Endometrial microvascular endothelial cells (primary cell): ENCODE measurements around the gene PRPS2. TPM values are rescaled to one million over a fixed set of nuclear protein-coding genes. Genes with fewer than 3 reads are reported as not detected.

Experiments
- in situ Hi-C: cut with HindIII; loops from 2 replicates; pipeline ENCODE4 v1.10.0; 2017; ENCODE audit warnings: low sequenced_read_pairs, low pct_unique_long_range_greater_than_20kb; ENCODE audit errors: inconsistent ontology term
- total RNA-seq: library from RNA; depleted of rRNA; stranded (reverse); fragments of >200 nt; gene quantifications from one replicate; pipeline ENCODE4 v1.2.3, GENCODE V29; 2015; ENCODE audit errors: inconsistent ontology term

PRPS2 gene
- 35.0 TPM for total RNA-seq

DNA sequence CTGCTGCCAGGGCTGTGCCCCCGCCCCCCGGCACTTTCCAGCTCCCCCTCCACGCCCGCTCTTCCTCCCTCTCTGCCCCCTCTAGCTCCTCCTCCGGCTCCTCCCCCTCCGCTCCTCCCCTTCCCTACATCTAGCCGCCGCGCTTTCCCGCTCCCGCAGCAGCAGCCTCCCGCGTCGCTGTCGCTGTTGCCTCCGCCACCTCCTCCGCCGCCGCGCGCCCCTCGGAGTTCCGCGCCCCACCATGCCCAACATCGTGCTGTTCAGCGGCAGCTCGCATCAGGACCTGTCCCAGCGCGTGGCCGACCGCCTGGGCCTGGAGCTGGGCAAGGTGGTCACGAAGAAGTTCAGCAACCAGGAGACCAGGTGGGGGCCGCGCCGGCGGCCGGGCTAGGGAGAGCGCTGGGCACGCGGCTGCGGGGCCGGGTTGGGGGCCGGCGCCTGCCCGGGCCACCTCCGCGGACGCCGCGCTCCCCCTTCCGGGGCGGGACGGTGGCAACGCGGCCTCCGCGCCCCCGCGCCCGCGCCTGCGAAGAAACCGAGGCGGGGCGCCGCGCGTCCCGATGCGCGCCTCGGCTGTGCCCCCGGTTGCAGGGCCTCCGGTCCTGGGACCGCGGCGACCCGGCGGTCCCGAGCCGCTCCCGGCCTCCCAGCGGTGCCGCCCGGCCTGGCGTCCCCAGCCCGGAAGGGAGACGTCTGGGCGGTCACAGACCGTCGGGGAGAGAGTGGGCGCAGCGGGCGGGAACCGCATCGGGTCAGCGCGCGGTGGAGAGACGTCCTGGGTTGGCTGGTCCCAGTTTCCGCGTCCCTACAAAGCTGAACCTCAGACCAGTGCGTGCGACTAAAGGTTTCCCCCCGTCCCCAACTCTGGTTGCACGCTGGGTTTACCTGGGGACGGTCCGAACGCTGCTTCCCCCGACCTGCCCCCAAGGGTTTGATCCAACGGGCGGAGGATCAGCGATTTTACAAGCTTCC is at the start of gene PRPS2:
Gene PRPS2 (plus strand): TSS at position 156 of the 972 bp plus-strand sequence. CDS start 86 bp downstream, at position 242.
- in situ Hi-C loops, result no loop called here

DNA sequence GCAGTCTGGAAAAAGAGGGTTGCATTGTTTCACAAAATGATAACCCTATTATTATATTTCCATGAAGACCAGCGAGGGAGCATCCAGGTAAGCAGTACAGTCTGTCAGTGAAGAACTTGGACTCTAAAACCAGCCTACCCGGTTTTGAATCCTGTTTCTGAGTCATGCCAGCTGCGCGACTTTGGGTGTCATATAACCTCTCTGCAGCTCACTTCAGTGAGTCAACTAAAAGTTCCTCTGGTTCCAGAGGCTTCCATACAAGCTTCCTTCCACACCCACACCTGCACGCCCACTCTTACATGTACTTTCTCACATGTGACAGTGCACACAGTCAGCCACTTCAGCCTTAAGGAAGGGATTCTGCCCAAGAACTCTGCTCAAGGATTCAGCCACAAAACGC is 49.8 kb upstream of the PRPS2 start:
- in situ Hi-C loops, result no loop called here

GRCh38 chrX:12747433-12747832 is 43.8 kb upstream of the PRPS2 start:
- in situ Hi-C loops, result no loop called here

DNA sequence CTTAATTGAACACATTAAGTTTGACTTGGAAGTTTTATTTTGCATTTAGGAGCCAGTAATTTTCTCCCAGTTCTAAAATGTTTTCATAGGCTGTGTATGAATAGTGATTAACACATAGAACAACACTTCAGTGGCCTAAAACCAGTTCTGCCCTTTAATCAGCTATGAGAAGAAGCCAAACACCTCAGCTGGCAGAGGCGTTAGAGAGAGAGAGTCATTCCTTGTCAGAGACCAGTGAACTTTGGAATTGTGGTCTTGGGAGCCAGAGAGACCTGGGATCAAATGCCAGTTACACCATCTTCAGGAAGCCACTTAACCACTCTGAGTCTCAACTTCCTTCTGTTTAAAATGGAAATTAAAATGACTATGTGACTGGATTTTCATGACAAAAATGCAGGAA is 39.3 kb upstream of the PRPS2 start:
- in situ Hi-C loops, result no loop called here

DNA sequence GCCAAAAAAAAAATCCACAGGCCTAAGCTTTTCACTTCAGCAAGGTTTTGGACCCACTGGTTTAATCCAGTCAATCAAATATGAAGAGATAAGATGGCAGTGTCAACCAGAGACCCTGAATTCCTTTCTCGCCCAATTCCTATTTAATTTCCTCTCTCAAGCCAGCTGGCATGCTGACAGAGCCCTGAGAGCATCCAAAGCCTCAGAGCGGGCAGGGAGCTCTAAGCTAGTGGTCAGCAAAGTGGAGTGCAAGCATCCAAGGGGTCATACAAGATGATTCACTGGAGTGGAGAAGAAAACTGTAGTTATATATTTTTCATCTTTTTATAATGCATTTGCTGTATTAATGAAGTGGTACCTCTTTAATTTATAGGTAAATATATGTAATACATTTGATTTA is 37.8 kb upstream of the PRPS2 start:
- in situ Hi-C loops, result no loop called here

DNA sequence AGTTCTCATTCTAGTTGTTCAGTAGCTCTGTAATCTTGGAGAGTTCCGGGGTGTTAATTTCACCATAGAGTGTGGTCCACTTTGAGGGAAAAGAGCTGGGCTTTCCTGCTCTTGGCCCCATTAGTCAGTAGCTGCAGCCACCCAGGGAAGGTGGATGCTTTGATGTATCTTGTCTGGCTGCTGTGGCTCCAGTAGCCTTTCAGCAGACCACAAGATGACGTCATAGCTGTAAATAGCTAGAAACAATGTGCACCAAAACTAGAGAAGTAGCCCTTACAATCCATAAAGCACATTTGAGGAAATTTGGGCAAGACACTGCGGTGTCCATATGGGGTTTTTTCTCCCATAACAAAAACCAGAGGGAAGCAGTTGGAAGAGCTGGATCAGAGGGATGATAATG is 32.9 kb upstream of the PRPS2 start:
- in situ Hi-C loops, result no loop called here

- in situ Hi-C loops, result no loop called here
Measured at GRCh38 chrX:12767856-12768255, 23.4 kb upstream of the PRPS2 start.

DNA sequence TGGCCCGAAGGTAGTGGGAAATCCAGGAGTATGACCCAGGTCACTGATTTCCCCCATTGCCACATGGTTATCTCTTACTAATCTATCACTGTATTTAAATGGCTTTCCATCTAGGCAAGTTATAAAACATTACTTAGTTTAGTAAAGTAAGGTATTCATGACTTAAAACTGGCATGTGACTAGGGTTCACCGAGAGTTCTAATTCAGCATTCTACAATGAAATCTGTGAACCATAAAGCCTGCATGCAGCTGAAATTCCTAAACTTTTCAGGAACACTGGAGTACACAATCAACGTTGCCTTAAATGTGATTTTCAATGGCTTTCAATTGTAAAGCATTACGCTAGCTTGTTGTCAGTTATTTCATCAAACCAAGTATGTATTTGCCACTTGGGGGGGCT is 22.7 kb upstream of the PRPS2 start:
- in situ Hi-C loops, result no loop called here

- in situ Hi-C loops, result no loop called here
Measured at GRCh38 chrX:12770440-12770839, 20.8 kb upstream of the PRPS2 start.

DNA sequence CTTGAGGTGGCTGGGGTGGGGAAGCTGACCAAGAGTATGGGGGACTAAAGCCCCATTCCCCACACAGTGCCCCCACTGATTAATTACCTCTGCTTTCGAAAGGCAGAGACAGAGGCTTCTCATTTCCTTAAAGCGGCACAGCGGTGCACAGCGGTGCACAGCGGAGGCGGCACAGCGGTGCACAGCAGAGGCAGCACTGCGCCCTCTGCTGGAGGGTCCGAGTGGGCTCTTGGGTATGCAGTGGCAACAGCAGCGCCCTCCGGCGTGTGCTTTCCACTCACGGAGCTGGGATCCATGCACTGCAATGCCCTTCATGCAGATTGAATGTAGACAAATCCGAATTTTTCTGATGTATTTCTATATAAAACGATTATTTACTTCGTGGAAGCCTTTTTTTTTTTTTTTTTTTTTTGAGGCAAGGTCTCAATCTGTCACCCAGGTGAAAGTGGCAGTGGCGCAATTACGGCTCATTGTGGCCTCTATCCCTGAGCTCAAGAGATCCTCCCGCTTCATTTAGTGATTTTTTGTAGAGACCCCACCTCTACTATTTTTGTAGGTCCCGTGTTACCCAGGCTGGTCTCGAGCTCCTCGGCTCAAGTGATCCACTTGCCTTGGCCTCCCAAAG is 19.7 kb upstream of the PRPS2 start:
- in situ Hi-C loops, result no loop called here

GRCh38 chrX:12777670-12778069 is 13.5 kb upstream of the PRPS2 start:
- in situ Hi-C loops, result no loop called here

DNA sequence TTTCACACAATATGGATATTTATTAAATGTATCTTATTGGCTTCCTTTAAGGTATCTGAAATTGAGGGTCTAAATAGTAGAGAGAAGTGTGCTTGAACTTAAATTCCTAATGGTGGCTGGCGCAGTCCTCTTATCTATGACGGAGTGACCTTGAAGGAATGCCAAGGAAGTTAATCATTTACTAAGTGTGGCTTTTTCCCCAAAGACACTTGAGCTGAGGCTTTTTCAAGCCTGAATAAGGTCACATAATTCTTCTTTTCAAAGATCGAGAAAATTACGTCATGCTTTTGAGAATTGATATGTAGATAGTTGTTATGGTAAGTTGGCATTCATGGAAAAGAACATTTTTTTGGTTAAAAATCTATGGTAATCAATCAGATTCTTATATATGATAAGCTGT is 11.7 kb upstream of the PRPS2 start:
- in situ Hi-C loops, result no loop called here

- in situ Hi-C loops, result no loop called here
Measured at GRCh38 chrX:12788645-12789044, 2.6 kb upstream of the PRPS2 start.

- in situ Hi-C loops, result no loop called here
Measured at GRCh38 chrX:12789976-12790375, 1.2 kb upstream of the PRPS2 start.

DNA sequence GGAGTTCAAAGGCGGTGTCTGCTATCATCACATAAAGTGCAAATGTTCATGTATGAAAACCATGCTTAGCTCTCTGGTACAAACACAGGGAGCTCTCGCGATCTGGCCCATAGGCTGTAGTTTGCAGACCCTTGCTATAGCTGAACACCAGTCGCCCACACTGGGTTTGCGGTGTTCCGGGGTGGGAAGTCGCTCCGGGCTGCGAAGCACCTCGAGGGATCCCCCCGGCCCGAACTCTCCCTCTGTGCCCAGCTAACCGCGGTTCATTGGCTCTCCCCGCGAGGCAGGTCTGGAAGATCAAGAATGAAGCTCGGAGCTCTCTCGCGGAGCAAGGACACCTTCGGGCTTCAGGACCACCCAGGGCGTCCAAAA is 341 bp upstream of the PRPS2 start:
- in situ Hi-C loops, result no loop called here

GRCh38 chrX:12792711-12793110 is 1.5 kb downstream of the PRPS2 start:
- in situ Hi-C loops, result no loop called here

GRCh38 chrX:12794654-12795053 is 3.4 kb downstream of the PRPS2 start:
- in situ Hi-C loops, result no loop called here

DNA sequence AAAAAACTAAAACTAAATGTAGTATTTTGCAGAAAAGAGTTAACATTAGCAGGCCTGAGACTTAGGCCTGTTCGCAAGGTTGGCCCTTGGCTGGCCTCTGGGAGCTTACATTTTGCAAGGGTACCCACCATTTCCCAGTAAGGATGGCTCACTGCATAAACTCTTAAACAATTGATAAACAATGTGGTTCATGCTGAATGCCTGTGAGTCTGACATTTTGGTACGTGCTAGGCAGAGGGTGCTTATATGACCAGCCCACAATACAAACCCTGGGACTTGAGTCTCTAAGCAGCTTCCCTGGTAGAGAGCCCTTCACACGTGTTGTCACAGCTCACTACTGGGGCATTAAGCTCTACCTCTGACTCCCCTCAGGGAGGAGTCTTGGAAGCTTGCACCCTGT is 7.4 kb downstream of the PRPS2 start:
- in situ Hi-C loops, result no loop called here

DNA sequence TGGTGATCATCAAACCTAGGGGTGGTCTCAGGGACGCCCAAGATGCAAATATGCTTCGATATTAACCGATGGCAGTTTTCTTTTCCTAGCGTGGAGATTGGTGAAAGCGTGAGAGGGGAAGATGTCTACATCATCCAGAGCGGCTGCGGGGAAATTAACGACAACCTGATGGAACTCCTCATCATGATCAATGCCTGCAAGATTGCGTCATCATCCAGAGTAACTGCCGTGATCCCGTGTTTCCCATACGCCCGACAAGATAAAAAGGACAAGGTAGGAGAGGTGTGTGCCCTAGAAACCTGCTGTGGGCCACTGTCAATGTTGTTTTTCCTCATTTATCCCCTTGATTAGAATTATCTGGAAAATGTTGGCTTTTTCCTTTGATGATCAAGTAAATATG is 7.9 kb downstream of the PRPS2 start:
- in situ Hi-C loops, result no loop called here

DNA sequence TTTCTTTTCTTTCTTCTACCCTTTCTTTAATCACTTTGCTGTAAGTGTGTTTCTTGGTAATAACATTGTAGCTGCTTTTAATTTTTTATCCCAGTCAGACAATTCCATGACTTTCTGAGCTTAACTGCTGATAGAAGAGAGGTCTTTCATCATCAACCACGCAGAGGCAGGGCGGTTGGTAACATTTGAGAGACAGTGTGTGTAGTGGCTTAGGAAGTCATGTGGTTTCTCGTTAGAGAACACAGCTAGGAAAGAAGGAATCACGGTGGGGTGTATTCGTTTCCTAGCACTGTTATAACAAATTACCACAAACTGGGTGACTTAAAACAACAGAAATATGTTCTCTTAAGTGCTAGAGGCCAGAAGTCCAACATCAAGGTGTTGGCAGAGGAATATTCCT is 11.5 kb downstream of the PRPS2 start:
- in situ Hi-C loops, result no loop called here
